Uterus (tissue), 2 donors: ENCODE results near the gene SERPINA1.

Source experiments
- CTCF ChIP-seq, 4 experiments: fragments of 200-600 bp in 2 of 4; fragments of 450-650 bp in 2 of 4; sonication (generic) in 2 of 4; IDR thresholded peaks; one replicate each; pipeline ENCODE4 v1.5.1; 2016 to 2019; ENCODE audit warnings: antibody characterized with exemption in 4 of 4, mild to moderate bottlenecking in 2 of 4, moderate library complexity in 1 of 4
- POLR2A ChIP-seq, 2 donors: fragments of 450-650 bp; IDR thresholded peaks; one replicate each; pipeline ENCODE4 v1.6.1; 2016; ENCODE audit warnings: antibody characterized with exemption in 2 of 2, mild to moderate bottlenecking in 1 of 2, moderate library complexity in 1 of 2

GRCh38 chr14:94412671-94413638 is 24.6 kb upstream of the SERPINA1 start:
- TF ChIP-seq POLR2A (IDR thresholded peaks at IDR 0.05) = no peak
- no peak for TF ChIP-seq CTCF (IDR thresholded peaks at IDR 0.05)
